ENCODE results near the gene HENMT1. TPM values are rescaled to one million over a fixed set of nuclear protein-coding genes. Genes with fewer than 3 reads are reported as not detected.
"Not testable (repeated sequence)": the region's sequence is repeated elsewhere in the genome, so short reads cannot be mapped to it uniquely, and the experiment has no call there.

Gene HENMT1
- total RNA-seq, 2 experiments from 2014 or later: 25.6 to 25.8 TPM

DNA sequence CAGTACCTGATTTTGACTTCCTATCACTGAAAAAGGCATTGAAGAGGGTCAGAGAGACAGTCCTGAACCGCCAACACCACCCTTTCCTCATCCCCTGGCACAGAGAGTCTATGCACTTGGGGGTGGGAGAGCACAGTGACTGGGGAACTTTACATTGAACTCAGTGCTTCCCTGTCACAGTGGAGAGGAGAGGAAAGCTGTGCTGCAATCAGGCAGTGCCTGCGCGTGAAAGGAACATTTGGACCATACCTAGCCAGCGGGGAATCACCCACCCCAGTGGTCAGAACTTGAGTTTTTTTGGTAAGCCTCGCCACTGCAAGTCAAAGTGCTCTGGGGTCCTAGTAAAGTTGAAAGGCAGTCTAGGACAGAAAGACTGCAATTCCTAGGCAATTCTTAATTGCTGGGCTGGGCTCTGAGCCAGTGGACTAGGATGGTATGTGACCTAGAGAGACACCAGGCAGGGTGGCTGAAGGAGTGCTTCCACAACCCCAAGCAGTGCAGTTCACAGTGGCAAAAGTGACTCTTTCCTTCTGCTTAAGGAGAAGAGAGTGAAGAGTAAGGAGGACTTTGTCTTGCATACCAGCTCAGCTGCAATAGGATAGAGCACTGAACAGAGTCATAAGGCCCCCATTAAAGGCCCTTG is 9.4 kb upstream of the HENMT1 start:
- Mint-ChIP-seq H3K4me3 (no peak overlapping the region), H3K27me3 (peaks cover 1% of the 10 kb centered on the region), H3K4me1 (ENCODE audit: low read depth) (peaks cover 16% of the 10 kb centered on the region), H3K9me3 (no peaks in the 10 kb centered on the region), H3K27ac (peak overlapping the region; percentile 73), H3K36me3 (no peaks in the 10 kb centered on the region)
- intact Hi-C loops (cut with micrococcal nuclease): no loop called here
- ChIA-PET CTCF (no interaction called here), POLR2A (interaction anchor here (1.4 to 2.1 kb wide), 2 partner anchors 9 to 22 kb away, joined by 8 to 9 read pairs; partner anchors contain the start of genes HENMT1 and PRPF38B)
- DNase-seq: no peak

DNA sequence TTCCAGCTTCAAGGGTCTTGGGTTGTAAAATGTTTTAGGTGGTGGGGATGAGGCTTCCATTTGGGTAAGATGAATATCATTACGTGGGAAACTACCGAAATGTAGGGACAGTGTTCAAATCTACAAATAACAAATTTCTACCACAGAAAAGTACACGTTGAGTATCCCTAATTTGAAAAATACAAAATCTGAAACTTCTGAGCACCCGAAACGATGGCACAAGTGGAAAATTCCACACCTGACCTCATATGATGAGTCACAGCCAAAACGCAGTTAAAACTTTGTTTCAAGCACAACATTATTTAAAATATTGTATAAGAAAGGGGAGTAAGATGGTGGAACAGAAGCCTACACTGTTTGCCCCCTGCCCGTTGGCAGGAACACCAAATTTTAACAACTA is 8.8 kb upstream of the HENMT1 start:
- no peaks in the 10 kb centered on the region for H3K9me3 Mint-ChIP-seq

DNA sequence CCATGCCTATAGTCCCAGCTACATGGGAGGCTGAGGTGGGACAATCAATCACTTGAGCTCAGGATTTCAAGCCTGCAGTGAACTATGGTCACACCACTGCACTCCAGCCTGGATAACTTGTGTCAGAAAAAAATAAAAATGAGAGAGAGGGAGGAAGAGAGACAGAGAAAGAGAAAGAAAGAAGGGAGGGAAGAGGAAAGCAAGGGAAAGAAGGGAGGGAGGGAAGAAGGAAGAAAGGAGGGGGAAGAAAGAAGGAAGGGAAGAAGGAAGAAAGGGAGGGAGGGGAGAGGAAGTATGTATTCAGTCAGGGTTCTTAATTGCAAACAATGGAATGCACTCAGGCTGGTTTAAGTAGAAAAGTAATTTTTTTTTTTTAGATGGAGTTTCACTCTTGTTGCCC is 7.9 kb upstream of the HENMT1 start:
- POLR2A ChIA-PET: interaction anchor here (0.7 to 2.1 kb wide), 3 partner anchors 11 to 23 kb away, joined by 3 to 8 read pairs (median 3); partner anchors contain the start of gene PRPF38B
- peaks cover 1% of the 10 kb centered on the region for H3K27me3 Mint-ChIP-seq
- H3K4me3 Mint-ChIP-seq: no peak overlapping the region
- no peaks in the 10 kb centered on the region for H3K36me3 Mint-ChIP-seq
- CTCF ChIA-PET: no interaction called here
- DNase-seq: no peak
- intact Hi-C loops (cut with micrococcal nuclease): no loop called here
- H3K9me3 Mint-ChIP-seq: no peaks in the 10 kb centered on the region
- no peak overlapping the region for H3K27ac Mint-ChIP-seq
- peaks cover 16% of the 10 kb centered on the region for H3K4me1 Mint-ChIP-seq (ENCODE audit: low read depth)

More for the DNA sequence above, 8.8 kb upstream of the HENMT1 start:
- peaks cover 16% of the 10 kb centered on the region for H3K4me1 Mint-ChIP-seq (ENCODE audit: low read depth)
- peak overlapping the region; percentile 73 for H3K27ac Mint-ChIP-seq
- ChIA-PET CTCF (no interaction called here), POLR2A (interaction anchor here (0.8 to 2.1 kb wide), 3 partner anchors 8 to 22 kb away, joined by 3 to 9 read pairs (median 8); partner anchors contain the start of genes HENMT1 and PRPF38B)
- no peaks in the 10 kb centered on the region for H3K36me3 Mint-ChIP-seq
- peaks cover 1% of the 10 kb centered on the region for H3K27me3 Mint-ChIP-seq
- DNase-seq: peak; percentile 44
- intact Hi-C loops (cut with micrococcal nuclease): no loop called here
- peak overlapping the region; percentile 6 for H3K4me3 Mint-ChIP-seq

DNA sequence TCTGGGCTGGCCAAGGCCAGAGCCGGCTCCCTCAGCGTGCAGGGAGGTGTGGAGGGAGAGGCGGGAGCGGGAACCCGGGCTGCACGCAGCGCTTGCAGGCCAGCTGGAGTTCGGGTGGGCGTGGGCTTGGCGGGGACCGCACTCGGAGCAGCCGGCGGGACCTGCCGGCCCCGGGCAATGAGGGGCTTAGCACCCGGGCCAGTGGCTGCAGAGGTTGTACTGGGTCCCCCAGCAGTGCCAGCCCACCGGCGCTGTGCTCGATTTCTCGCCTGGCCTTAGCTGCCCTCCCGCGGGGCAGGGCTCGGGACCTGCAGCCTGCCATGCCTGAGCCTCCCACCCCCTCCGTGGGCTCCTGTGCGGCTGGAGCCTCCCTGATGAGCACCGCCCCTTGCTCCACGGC is 6.5 kb upstream of the HENMT1 start:
- H3K4me3 Mint-ChIP-seq; H3K27me3 Mint-ChIP-seq; intact Hi-C loops (cut with micrococcal nuclease); H3K9me3 Mint-ChIP-seq; POLR2A ChIA-PET; H3K27ac Mint-ChIP-seq; DNase-seq; H3K36me3 Mint-ChIP-seq; CTCF ChIA-PET: not testable (repeated sequence)
- H3K4me1 Mint-ChIP-seq (ENCODE audit: low read depth): peaks cover 25% of the 10 kb centered on the region

- Mint-ChIP-seq H3K9me3 (no peaks in the 10 kb centered on the region), H3K27me3 (no peaks in the 10 kb centered on the region), H3K27ac (no peak overlapping the region), H3K36me3 (no peaks in the 10 kb centered on the region), H3K4me1 (ENCODE audit: low read depth) (peaks cover 30% of the 10 kb centered on the region), H3K4me3 (no peak overlapping the region)
- intact Hi-C loops (cut with micrococcal nuclease): no loop called here
- no peak for DNase-seq
- CTCF ChIA-PET: no interaction called here
- POLR2A ChIA-PET: interaction anchor here (0.6 kb wide), 1 partner anchor 39 kb away, joined by 3 read pairs; no protein-coding TSS in a partner anchor
These were observed 4.9 kb upstream of the HENMT1 start for GRCh38 chr1:108665771-108666170.

GRCh38 chr1:108665067-108665466 is 4.2 kb upstream of the HENMT1 start:
- Mint-ChIP-seq H3K4me1 (ENCODE audit: low read depth) (peaks cover 31% of the 10 kb centered on the region), H3K36me3 (no peaks in the 10 kb centered on the region), H3K27me3 (no peaks in the 10 kb centered on the region), H3K27ac (no peak overlapping the region), H3K9me3 (no peaks in the 10 kb centered on the region), H3K4me3 (no peak overlapping the region)
- no peak for DNase-seq
- intact Hi-C loops (cut with micrococcal nuclease): no loop called here
- ChIA-PET POLR2A (interaction anchor here (0.6 kb wide), 1 partner anchor 40 kb away, joined by 3 read pairs; no protein-coding TSS in a partner anchor), CTCF (interaction anchor here (0.6 to 1.4 kb wide), 2 partner anchors 22 to 25 kb away, joined by 3 to 4 read pairs; no protein-coding TSS in a partner anchor)

- intact Hi-C loops (cut with micrococcal nuclease): no loop called here
- H3K4me1 Mint-ChIP-seq (ENCODE audit: low read depth): peaks cover 31% of the 10 kb centered on the region
- no peak overlapping the region for H3K4me3 Mint-ChIP-seq
- no peaks in the 10 kb centered on the region for H3K27me3 Mint-ChIP-seq
- ChIA-PET POLR2A (interaction anchor here (4.1 kb wide), 1 partner anchor 28 kb away, joined by 79 read pairs; the partner anchor contains the start of gene PRPF38B), CTCF (interaction anchor here (0.6 to 1.4 kb wide), 2 partner anchors 21 to 24 kb away, joined by 3 to 4 read pairs; no protein-coding TSS in a partner anchor)
- no peaks in the 10 kb centered on the region for H3K9me3 Mint-ChIP-seq
- DNase-seq: no peak
- H3K27ac Mint-ChIP-seq: no peak overlapping the region
- H3K36me3 Mint-ChIP-seq: no peaks in the 10 kb centered on the region
These were observed 3.6 kb upstream of the HENMT1 start for GRCh38 chr1:108664481-108664880.

- Mint-ChIP-seq H3K27ac (peak overlapping the region; percentile 4), H3K4me1 (ENCODE audit: low read depth) (peaks cover 31% of the 10 kb centered on the region), H3K4me3 (no peak overlapping the region), H3K36me3 (no peaks in the 10 kb centered on the region), H3K9me3 (no peaks in the 10 kb centered on the region), H3K27me3 (no peaks in the 10 kb centered on the region)
- no peak for DNase-seq
- intact Hi-C loops (cut with micrococcal nuclease): no loop called here
- ChIA-PET CTCF (interaction anchor here (1.5 to 2.2 kb wide), 2 partner anchors 15 to 29 kb away, joined by 5 to 6 read pairs; partner anchors contain the start of gene PRPF38B), POLR2A (interaction anchor here (3.4 to 4.1 kb wide), 3 partner anchors 16 to 29 kb away, joined by 34 to 79 read pairs (median 35); partner anchors contain the start of gene PRPF38B)
These were observed 2.2 kb upstream of the HENMT1 start for GRCh38 chr1:108663074-108663473.

- no peaks in the 10 kb centered on the region for H3K27me3 Mint-ChIP-seq
- H3K36me3 Mint-ChIP-seq: peaks cover 14% of the 10 kb centered on the region
- H3K27ac Mint-ChIP-seq: peak overlapping the region; percentile 34
- intact Hi-C loops (cut with micrococcal nuclease): loop anchor here (1.0 kb wide), 2 partner anchors 11 to 98 kb away; no protein-coding TSS in a partner anchor
- peak; percentile 41 for DNase-seq
- H3K4me3 Mint-ChIP-seq: no peak overlapping the region
- POLR2A ChIA-PET: interaction anchor here (0.7 to 1.4 kb wide), 5 partner anchors 10 to 305 kb away, joined by 3 to 9 read pairs (median 3); partner anchors contain the start of gene CLCC1
- peaks cover 34% of the 10 kb centered on the region for H3K4me1 Mint-ChIP-seq (ENCODE audit: low read depth)
- CTCF ChIA-PET: interaction anchor here (0.9 to 1.0 kb wide), 2 partner anchors 11 to 13 kb away, joined by 3 read pairs; no protein-coding TSS in a partner anchor
- H3K9me3 Mint-ChIP-seq: peaks cover 3% of the 10 kb centered on the region
These were observed 3.4 kb downstream of the HENMT1 start for GRCh38 chr1:108657356-108658080.

DNA sequence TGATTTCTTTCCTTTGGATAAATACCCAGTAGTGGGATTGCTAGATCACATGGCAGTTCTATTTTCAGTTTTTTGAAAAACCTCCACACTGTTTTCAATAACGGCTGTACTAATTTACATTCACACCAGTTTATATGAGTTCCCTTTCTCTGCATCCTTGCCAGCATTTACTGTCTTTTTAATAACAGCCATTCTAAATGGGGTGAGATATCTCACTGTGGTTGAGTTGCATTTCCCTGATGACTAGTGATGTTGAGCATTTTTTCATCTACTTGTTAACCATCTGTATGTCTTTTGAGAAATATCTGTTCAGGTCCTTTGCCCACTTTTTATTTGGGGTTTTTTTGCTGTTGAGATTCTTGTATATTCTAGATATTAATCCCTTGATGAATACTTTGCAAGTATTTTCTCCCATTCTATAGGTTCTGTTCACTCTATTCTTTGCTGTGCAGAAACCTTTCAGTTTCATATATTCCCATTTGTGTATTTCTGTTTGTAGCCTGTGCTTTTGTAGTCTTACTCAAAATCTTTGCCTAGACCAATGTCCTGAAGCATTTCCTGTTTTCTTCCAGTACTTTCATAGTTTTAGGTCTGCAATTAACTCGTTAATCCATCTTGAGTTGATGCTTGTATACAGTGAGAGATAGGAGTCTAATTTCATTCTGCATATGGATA is 7.3 kb downstream of the HENMT1 start:
- H3K4me3 Mint-ChIP-seq: no peak overlapping the region
- DNase-seq: no peak
- intact Hi-C loops (cut with micrococcal nuclease): no loop called here
- peaks cover 6% of the 10 kb centered on the region for H3K9me3 Mint-ChIP-seq
- POLR2A ChIA-PET: no interaction called here
- H3K36me3 Mint-ChIP-seq: peaks cover 47% of the 10 kb centered on the region
- H3K27me3 Mint-ChIP-seq: no peaks in the 10 kb centered on the region
- H3K4me1 Mint-ChIP-seq (ENCODE audit: low read depth): peaks cover 15% of the 10 kb centered on the region
- CTCF ChIA-PET: no interaction called here
- H3K27ac Mint-ChIP-seq: no peak overlapping the region

DNA sequence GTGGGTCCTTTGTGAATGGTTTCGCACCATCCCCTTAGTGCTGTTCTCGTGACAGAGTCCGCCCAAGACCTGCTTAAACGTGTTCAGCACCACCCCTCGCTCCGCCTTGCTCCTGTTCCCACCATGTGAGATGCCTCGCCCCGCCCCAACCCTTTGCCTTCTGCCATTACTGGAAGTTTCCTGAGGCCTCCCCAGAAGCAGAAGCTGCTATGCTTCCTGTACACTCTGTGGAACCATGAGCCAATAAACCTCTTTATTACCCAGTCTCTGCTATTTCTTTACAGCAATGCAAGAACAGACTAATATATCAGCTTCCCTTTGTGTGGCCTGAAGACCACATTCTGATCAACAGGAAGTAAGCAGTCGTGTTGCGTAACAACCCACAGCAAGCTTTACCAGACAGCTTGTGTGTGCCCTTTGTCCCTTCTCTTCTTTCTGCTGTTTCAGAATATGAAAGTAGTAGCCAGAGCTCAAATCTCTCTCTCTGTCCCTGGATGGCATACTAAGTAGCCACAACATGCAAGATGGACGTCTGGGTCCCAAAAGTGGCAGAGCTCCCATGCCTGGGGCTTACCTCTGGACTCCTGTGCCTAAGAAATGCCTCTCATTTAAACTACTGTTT is 14.1 kb downstream of the HENMT1 start:
- H3K36me3 Mint-ChIP-seq: peaks cover 50% of the 10 kb centered on the region
- H3K27me3 Mint-ChIP-seq: no peaks in the 10 kb centered on the region
- ChIA-PET CTCF (interaction anchor here (0.6 to 5.5 kb wide), 11 partner anchors 9 to 293 kb away, joined by 3 to 102 read pairs (median 4); partner anchors contain the start of genes EEIG2, HENMT1 and PRPF38B), POLR2A (interaction anchor here (0.6 to 2.3 kb wide), 6 partner anchors 9 to 86 kb away, joined by 3 to 35 read pairs (median 10); partner anchors contain the start of genes EEIG2, HENMT1 and PRPF38B)
- DNase-seq: peak; percentile 86
- H3K9me3 Mint-ChIP-seq: peaks cover 5% of the 10 kb centered on the region
- intact Hi-C loops (cut with micrococcal nuclease): loop anchor here (1.0 to 10.0 kb wide), 4 partner anchors 11 to 862 kb away; partner anchors contain the start of genes HENMT1 and PRPF38B
- H3K4me3 Mint-ChIP-seq: peak overlapping the region; percentile 64
- peaks cover 51% of the 10 kb centered on the region for H3K4me1 Mint-ChIP-seq (ENCODE audit: low read depth)
- H3K27ac Mint-ChIP-seq: peak overlapping the region; percentile 95

Data from activated CD4-positive, alpha-beta memory T cell treated with anti-CD3 and anti-CD28 coated beads for 36 hours (primary cell).